NCI-H526 (cell line): ENCODE data around the gene WFDC10B.
"Not testable (repeated sequence)": the region's sequence is repeated elsewhere in the genome, so short reads cannot be mapped to it uniquely, and the experiment has no call there.

Experiments used
- DNase-seq, 2 experiments: peaks; one replicate each; lab custom pipeline; 2025; lab: John Stamatoyannopoulos, UW

WFDC10B gene

DNA sequence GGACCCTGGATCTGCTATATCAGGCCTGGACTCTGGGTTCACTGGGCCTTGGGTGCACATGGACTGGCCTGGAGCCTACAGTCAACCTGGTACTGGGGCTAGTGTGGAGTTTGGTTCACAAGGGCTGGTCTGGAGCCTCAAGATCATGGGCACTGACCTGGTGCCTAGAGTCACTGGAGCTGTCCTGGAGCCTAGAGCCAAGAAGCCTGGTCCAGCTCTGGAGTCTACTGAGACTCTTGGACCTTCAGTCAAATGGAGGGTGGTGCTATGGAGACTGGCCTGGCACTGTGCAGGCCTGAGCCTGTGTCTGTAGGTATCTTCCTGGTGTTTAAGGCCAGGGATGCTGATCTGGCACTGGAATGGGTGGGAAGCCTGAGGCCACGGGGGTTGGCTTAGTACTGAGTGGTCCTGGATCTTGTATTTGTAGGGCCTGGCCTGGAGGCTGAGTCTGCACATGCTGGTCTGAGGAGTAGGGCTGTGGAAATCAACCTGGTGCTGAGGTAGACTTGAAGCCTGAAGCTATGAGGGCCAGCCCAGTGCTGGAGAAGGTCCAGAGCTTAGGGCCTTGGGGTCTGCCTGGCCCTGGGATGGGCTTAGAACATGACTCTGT is 57.3 kb downstream of the WFDC10B start:
- DNase-seq = no peak

DNA sequence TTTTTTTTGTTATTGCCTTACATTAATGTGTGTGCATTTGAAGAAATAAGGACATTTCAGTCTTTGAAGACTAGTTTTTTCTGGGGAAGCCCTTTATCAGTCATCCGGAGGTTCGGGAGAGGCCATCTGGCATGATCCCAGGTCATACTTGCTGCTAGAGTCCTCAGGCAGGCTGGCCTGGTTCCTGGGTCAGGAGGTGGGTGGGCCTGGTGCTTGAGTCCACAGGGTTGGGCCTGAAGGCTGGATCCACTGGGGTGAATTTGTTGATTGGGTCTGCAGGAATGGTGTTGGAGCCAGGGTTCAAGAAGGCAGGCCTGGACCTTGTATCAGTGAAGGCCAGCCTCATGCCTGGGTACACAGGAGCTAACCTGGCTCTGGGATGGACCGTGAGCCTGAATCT is 57.9 kb downstream of the WFDC10B start:
- no peak for DNase-seq

DNA sequence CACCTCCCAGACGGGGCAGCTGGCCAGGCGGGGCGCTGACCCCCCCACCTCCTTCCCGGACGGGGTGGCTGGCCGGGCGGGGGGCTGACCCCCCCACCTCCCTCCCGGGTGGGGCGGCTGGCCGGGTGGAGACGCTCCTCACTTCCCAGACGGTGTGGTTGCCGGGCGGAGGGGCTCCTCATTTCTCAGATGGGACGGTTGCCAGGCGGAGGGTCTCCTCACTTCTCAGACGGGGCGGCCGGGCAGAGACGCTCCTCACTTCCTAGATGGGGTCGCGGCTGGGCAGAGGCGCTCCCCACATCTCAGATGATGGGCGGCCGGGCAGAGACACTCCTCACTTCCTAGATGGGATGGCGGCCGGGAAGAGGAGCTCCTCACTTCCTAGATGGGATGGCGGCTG is 59.0 kb downstream of the WFDC10B start:
- not testable (repeated sequence) for DNase-seq

DNA sequence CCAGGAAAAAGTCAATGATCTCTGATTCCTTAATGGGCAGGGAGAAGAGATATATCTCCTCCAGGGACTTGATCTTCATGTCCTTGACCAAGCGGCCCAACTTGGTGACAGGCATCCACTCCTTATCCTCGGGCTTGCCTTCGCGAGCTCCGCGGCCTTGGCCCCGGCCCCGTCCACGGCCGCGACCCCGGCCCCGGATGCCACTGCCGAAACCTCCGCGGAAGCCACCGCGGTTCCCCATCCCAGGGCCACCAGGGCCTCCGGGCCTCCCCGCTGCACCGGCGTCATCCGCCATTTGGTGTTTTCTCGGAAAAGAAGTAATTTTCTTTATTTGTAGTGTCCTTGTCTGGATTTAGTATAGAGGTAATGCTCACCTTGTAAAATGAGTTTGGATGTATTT is 63.7 kb downstream of the WFDC10B start:
- not testable (repeated sequence) for DNase-seq

DNA sequence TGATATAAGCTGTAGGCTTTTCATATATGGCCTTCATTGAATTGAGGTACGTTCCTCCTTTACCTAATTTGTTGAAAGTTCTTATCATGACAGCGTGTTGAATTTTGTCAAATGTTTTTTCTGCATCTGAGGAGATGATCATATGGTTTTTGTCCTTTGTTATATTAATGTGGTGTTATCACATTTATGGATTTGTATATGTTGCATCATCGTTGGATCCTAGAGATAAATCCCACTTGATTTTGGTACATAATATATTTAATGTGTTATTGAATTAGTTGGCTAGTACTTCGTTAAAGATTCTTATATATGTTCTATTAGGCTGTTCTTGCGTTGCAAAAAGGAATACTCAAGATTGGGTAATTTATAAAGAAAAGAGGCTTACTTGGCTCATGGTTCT is 65.1 kb downstream of the WFDC10B start:
- DNase-seq = no peak

DNA sequence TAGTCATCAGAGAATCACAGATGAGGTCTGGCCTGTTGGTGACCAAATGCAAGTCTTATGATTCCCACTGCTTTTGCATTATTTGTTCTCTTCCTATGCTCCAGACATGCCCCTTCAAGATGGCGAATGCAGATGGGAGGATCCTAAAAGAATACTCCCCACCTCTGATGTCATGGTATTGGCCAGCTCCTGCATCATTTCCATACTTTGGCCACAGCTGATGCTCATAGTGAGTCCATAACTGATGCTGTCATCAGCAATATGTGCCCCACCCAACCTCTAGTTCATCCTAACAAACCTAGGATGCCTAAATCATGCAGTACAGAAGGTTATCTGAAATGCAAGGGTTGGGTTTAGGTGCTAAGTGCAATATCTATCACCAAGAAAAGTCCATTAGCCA is 68.3 kb downstream of the WFDC10B start:
- no peak for DNase-seq
